NT2/D1 (cell line): ENCODE results near the gene RAD50.
A peak's percentile ranks its signal among the peaks of the same experiment; 100 is the strongest.

Source experiments
- DNase-seq: peaks from one replicate; pipeline ENCODE4 v3.0.0-alpha.2; 2011; ENCODE audit warnings: low read depth, low spot score
- H3K27me3 ChIP-seq: 2 replicates; pipeline ENCODE4 v1.6.0; 2011; ENCODE audit warnings: mild to moderate bottlenecking; ENCODE audit not compliant: insufficient read length, insufficient read depth
- H3K36me3 ChIP-seq: 2 replicates; pipeline ENCODE4 v1.6.1; 2011; ENCODE audit warnings: mild to moderate bottlenecking, low read length, mixed read lengths; ENCODE audit not compliant: insufficient read depth, insufficient read length
- H3K4me1 ChIP-seq: 2 replicates; pipeline ENCODE4 v1.5.1; 2011; ENCODE audit not compliant: insufficient read depth, insufficient read length
- H3K4me3 ChIP-seq: 2 replicates; pipeline ENCODE4 v1.5.1; 2011; ENCODE audit warnings: low read depth; ENCODE audit not compliant: insufficient read length
- H3K9ac ChIP-seq: 2 replicates; pipeline ENCODE4 v1.6.0; 2011; ENCODE audit warnings: low read depth; ENCODE audit not compliant: insufficient read length
- H3K9me3 ChIP-seq: 2 replicates; pipeline ENCODE4 v1.5.1; 2011; ENCODE audit warnings: mild to moderate bottlenecking, low read length; ENCODE audit not compliant: insufficient read depth
- SUZ12 ChIP-seq: IDR thresholded peaks from 2 replicates; pipeline ENCODE4 v1.6.1; 2011; ENCODE audit not compliant: insufficient read length, insufficient read depth; ENCODE audit errors: extremely low read depth
- YY1 ChIP-seq: IDR thresholded peaks from 2 replicates; pipeline ENCODE4 v1.6.1; 2011; ENCODE audit not compliant: insufficient read length, insufficient read depth
- ZNF274 ChIP-seq: IDR thresholded peaks from 2 replicates; pipeline ENCODE4 v1.6.1; 2011; ENCODE audit warnings: mild to moderate bottlenecking, low read depth, low read length

Gene RAD50

DNA sequence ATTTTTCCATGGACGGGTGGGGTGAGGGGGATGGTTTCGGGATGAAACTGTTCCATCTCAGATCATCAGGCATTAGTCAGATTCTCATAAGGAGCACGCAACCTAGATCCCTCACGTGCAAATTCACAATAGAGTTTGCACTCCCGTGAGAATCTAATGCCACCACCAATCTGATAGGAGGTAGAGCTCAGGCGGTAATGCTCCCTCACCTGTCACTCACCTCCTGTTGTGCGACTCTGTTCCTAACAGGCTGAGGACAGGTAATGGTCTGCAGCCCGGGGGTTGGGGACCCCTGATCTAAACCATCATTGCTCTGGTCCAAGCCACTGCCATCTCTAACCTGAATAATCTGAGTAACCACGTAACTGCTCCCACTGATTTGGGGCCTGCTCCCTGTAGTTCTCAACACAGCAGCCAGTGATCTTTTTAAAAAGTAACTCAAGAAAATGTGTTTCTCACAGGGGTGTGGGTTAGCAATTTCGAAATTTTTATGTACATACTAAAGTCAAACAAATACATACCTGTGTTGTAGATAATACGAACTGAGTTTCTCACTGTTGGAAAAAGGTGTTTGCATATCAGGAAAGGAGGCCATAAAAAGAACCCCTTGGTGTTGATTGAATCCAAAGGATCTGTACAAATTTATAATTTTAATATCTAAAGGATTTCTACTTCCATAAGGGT is 89.9 kb downstream of the RAD50 start:
- DNase-seq = no peak
- TF ChIP-seq YY1 (no peak), ZNF274 (no peak), SUZ12 (no peak)
- Histone ChIP-seq H3K36me3 (peaks cover 20% of the 10 kb centered on the region), H3K9me3 (no peaks in the 10 kb centered on the region), H3K27me3 (no peaks in the 10 kb centered on the region), H3K9ac (no peak overlapping the region), H3K4me3 (no peak overlapping the region), H3K4me1 (no peaks in the 10 kb centered on the region)

DNA sequence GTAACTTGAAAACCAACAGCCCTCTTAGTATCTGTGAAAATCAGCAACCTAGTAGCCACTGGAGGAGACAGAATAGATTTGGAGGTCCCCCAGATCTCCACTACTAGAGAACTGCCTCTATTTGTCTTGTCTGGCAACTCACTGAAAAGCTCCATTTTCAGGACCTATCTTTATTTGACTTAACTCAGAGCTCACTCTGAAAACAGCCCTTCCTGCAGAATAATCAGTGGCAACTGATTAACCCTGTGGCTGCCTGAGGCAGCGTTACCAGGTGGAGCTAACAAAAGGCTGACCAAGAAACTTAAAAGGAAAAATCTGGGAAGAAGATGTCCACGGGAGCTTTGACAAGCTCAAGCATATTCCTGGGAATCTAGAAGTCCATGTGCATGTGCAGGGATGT is 90.7 kb downstream of the RAD50 start:
- Histone ChIP-seq H3K4me1 (no peaks in the 10 kb centered on the region), H3K36me3 (peaks cover 12% of the 10 kb centered on the region), H3K27me3 (no peaks in the 10 kb centered on the region), H3K9ac (no peak overlapping the region), H3K9me3 (no peaks in the 10 kb centered on the region), H3K4me3 (no peak overlapping the region)
- TF ChIP-seq SUZ12 = no peak
- no peak for TF ChIP-seq ZNF274
- TF ChIP-seq YY1 = no peak
- DNase-seq = no peak

DNA sequence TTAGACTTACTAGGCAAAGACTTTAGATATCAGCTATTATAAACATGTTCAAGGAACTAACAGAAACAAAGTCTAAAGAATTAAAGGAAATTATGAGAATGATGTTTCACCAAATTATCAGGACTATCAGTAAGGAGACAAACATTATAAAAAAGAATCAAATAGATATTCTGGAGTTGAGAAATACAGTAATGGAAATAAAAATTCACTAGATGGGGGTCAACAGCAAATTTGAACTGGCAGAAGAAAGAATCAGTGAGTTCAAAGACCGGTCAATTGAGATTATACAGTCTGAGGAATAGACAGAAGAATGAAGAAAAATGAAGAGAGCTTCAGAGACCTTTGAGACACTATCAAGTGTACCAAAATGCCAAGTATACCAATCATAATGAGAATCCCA is 91.6 kb downstream of the RAD50 start:
- TF ChIP-seq YY1 = no peak
- no peak for TF ChIP-seq SUZ12
- TF ChIP-seq ZNF274 = no peak
- no peak for DNase-seq
- no peak overlapping the region for H3K9ac ChIP-seq
- no peaks in the 10 kb centered on the region for H3K4me1 ChIP-seq
- H3K9me3 ChIP-seq = no peaks in the 10 kb centered on the region
- no peaks in the 10 kb centered on the region for H3K27me3 ChIP-seq
- no peak overlapping the region for H3K4me3 ChIP-seq
- H3K36me3 ChIP-seq = peaks cover 5% of the 10 kb centered on the region

DNA sequence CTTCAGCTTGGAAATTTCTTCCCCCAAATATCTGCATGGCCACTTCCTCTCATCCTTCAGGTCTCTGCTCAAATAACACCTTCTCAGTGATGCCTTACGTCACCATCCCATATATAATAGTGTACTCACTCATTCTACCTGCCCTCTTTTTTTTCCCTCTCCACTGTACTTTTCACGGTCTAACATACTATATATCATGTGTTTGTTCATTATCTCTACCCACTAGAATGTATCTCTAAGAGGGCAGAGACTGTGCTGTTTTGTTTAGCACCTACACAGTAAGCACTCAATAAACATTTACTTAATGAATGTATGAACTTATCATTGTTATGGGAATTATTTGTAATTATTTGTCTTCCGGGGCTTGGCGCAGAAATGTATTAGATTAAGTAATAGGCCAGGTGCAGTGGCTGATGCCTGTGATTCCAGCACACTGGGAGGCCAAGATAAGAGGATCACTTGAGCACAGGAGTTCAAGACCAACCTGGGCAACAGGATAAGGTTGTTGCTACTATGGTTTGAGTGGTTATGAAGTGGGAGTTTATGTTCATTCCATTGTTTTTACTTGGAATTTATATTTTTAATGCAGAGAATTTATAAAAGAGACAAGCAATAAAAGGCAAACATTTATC is 95.2 kb downstream of the RAD50 start:
- Histone ChIP-seq H3K9ac (no peak overlapping the region), H3K36me3 (no peaks in the 10 kb centered on the region), H3K4me3 (no peak overlapping the region), H3K27me3 (peaks cover 24% of the 10 kb centered on the region), H3K4me1 (no peaks in the 10 kb centered on the region), H3K9me3 (no peaks in the 10 kb centered on the region)
- TF ChIP-seq SUZ12 (no peak), ZNF274 (no peak), YY1 (no peak)
- DNase-seq = no peak

DNA sequence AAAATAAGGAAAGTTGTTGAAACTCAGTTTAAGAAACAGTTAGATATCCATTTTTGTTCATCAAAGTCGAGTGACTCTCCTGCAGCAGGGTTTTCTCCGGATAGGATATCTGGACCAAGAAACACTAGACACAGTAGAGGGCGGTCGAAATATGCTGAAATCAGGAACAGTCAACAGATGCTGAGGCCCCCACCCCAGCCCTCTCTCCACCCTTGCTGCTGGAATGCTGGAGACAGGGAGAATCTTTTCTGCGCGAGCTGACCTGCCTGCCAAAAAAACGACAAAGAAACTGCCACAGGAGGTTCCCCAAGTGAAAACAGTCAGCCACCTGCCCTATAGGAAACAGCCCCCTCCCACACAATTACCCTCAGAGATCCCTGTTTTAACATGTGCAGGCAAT is 96.9 kb downstream of the RAD50 start:
- TF ChIP-seq SUZ12 (no peak), YY1 (no peak), ZNF274 (no peak)
- H3K4me3 ChIP-seq = no peak overlapping the region
- H3K4me1 ChIP-seq = no peaks in the 10 kb centered on the region
- no peak for DNase-seq
- no peaks in the 10 kb centered on the region for H3K9me3 ChIP-seq
- H3K9ac ChIP-seq = no peak overlapping the region
- H3K27me3 ChIP-seq = peaks cover 37% of the 10 kb centered on the region
- no peaks in the 10 kb centered on the region for H3K36me3 ChIP-seq

DNA sequence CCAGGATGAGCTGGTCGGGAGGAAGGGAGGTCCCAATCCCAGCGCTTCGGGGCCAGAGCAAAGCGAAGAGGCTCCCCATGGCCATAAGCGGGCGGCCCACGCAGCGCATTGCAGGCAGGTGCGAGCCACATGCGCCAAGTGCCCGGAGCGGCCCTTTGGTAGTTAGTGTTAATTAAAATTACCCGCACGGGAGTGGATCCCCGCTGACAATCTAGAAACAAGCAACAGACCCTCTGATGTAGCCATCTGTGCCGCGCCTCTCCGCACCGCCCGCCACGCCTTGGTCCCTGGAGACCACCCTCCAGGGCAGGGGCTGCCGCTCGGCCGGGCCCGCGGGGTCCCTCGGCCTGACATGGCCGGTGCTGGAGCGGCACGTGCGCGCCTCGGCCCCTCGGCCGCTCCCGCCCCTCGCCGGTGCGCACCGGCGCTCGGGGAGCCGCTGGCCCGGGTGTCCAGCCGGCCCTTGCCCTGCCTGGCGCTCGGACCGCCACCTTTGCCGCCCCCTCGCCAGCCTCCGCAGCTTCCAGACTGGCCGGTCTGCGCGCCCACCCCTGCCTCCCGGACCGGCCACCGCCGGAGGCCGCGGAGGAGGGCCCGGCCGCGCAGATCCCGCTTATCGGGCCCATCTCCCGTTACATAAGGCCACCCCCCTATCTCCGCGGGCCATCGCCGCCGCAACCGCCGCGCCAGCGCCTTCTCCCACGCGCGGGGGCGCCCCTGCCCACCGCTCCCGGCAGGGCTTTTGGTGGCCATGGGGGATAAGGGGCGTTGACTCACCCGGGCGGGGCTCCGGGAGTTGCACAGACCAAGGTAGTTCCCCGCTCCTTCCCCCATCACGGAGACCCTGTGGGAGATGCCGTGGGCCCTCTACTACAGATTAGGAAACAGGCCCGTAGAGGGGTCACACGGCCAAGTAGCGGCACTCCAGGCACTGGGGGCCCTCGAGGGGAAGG is 99.3 kb downstream of the RAD50 start:
- TF ChIP-seq SUZ12 = no peak
- TF ChIP-seq YY1 = no peak
- no peak for TF ChIP-seq ZNF274
- peaks cover under 1% of the 10 kb centered on the region for H3K4me1 ChIP-seq
- no peaks in the 10 kb centered on the region for H3K9me3 ChIP-seq
- no peak for DNase-seq
- H3K9ac ChIP-seq = peak overlapping the region; percentile 50
- H3K27me3 ChIP-seq = peaks cover 37% of the 10 kb centered on the region
- H3K4me3 ChIP-seq = peak overlapping the region; percentile 37
- H3K36me3 ChIP-seq = no peaks in the 10 kb centered on the region
